ENCODE data around the gene JMJD1C.

GRCh38 chr10:63123727-63124362, 341.9 kb downstream of the JMJD1C start:
- TF ChIP-seq CTCF (IDR thresholded peaks at IDR 0.05) (no peak), EZH2 (IDR thresholded peaks at IDR 0.05) (no peak)
